Measurements from ENCODE around the gene C1QTNF5.

GRCh38 chr11:119381181-119381988, 40.7 kb upstream of the C1QTNF5 start, which contains the start of gene USP2:
- no peak for TF ChIP-seq POLR2AphosphoS5 (IDR thresholded peaks at IDR 0.05; ENCODE audit: low read depth, low read length)
- no peak for TF ChIP-seq POLR2A (IDR thresholded peaks at IDR 0.05; ENCODE audit: low read depth, low read length)
